Measurements from ENCODE around the gene MAP3K20. TPM values are rescaled to one million over a fixed set of nuclear protein-coding genes. Genes with fewer than 3 reads are reported as not detected.
"Not testable (repeated sequence)": the region's sequence is repeated elsewhere in the genome, so short reads cannot be mapped to it uniquely, and the experiment has no call there.

Gene MAP3K20
- total RNA-seq, 1 donor from 2014 or later: 21.3 TPM

DNA sequence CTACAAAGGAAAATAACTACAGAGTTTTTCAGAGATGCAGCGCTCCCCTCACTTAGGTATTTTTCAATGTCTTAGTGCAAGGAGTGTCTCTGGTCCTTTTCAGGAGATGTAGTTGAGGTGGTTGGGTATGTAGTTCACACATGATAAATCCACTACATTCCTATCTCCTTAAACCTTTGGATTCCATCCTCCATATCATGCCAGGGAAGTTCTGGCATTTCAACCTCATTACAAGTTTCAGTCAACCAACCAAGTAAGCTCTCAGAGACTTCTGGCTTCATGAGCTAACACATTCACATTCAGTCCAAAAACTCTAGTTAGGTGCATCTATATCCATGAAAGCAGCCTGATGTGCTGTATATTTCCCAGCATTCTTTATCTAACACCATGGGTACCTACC lies 47.3 kb downstream of the MAP3K20 start:
- no peaks in the 10 kb centered on the region for H3K27me3 ChIP-seq
- H3K4me3 ChIP-seq: no peak overlapping the region
- H3K9me3 ChIP-seq: no peaks in the 10 kb centered on the region
- no peak overlapping the region for H3K27ac ChIP-seq
- peaks cover 0 to 2% of the 10 kb centered on the region in 2 donors for H3K4me1 ChIP-seq
- no peak for TF ChIP-seq CTCF (IDR thresholded peaks at IDR 0.05)
- no peak for DNase-seq (ENCODE audit: low spot score in 2 of 2)
- intact Hi-C loops (cut with DNase I): no loop called here
- no peaks in the 10 kb centered on the region for H3K36me3 ChIP-seq

DNA sequence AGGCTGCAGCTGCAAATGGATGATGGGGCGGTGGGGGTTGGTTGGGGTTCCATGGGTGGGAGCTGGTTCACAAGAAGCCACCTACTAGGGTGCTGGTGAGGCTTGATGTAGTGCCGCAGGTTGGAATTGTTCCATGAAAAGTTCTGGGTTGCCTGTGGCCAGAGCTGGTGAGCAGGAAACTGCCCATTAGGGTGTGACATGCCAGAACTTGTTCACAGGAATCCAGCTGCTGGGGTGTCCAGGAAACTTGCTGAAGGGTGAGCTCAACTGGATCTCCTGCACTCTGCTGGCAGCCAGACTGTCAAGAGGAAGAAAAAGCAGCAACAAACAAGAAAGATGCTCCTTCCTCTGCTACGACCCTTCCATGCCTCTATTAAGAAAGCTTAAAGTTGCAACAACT lies 48.8 kb downstream of the MAP3K20 start:
- H3K4me1 ChIP-seq: peaks cover 0 to 2% of the 10 kb centered on the region in 2 donors
- intact Hi-C loops (cut with DNase I): no loop called here
- no peaks in the 10 kb centered on the region for H3K36me3 ChIP-seq
- H3K27me3 ChIP-seq: no peaks in the 10 kb centered on the region
- no peak overlapping the region for H3K4me3 ChIP-seq
- no peak for DNase-seq (ENCODE audit: low spot score in 2 of 2)
- TF ChIP-seq CTCF (IDR thresholded peaks at IDR 0.05): no peak
- H3K27ac ChIP-seq: no peak overlapping the region
- no peaks in the 10 kb centered on the region for H3K9me3 ChIP-seq

DNA sequence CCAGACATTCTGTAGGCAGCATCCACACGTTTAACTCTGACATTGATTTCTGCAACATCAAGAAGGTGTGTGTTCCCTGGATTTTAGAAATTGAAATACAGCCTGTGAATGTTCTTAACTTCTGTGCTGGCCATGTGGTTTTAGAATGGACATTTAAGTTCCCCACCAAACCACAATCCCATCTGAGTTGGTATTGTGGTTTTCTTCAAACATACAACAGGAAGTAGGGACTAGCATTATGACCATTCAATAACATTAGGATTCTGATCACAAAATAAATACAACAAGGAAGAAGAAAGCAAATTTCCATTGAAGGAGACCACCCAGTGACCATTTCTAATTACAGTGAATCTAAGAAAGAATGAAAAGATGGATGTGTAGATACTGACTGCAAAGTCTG lies 51.2 kb downstream of the MAP3K20 start:
- H3K4me3 ChIP-seq: no peak overlapping the region
- no peaks in the 10 kb centered on the region for H3K27me3 ChIP-seq
- TF ChIP-seq CTCF (IDR thresholded peaks at IDR 0.05): no peak
- intact Hi-C loops (cut with DNase I): no loop called here
- no peak overlapping the region for H3K27ac ChIP-seq
- no peaks in the 10 kb centered on the region for H3K9me3 ChIP-seq
- peaks cover 2 to 6% of the 10 kb centered on the region in 2 donors for H3K4me1 ChIP-seq
- no peak for DNase-seq (ENCODE audit: low spot score in 2 of 2)
- no peaks in the 10 kb centered on the region for H3K36me3 ChIP-seq

DNA sequence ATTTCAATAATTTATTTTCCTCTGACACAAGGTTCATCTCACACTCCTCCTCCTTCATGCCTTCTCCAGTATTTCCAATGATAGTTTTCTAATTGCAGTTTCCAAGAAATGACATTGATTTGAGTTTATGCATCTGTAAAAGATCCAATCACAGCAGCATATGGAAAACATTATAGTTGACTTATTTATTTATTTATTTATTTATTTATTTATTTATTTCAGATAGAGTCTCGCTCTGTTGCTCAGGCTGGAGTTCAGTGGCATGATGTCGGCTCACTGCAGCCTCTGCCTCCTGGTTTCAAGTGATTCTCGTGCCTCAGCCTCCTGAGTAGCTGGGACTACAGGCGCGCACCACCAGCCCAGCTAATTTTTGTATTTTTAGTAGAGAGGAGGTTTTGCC lies 52.5 kb downstream of the MAP3K20 start:
- H3K27me3 ChIP-seq; intact Hi-C loops (cut with DNase I); H3K36me3 ChIP-seq: not testable (repeated sequence)

DNA sequence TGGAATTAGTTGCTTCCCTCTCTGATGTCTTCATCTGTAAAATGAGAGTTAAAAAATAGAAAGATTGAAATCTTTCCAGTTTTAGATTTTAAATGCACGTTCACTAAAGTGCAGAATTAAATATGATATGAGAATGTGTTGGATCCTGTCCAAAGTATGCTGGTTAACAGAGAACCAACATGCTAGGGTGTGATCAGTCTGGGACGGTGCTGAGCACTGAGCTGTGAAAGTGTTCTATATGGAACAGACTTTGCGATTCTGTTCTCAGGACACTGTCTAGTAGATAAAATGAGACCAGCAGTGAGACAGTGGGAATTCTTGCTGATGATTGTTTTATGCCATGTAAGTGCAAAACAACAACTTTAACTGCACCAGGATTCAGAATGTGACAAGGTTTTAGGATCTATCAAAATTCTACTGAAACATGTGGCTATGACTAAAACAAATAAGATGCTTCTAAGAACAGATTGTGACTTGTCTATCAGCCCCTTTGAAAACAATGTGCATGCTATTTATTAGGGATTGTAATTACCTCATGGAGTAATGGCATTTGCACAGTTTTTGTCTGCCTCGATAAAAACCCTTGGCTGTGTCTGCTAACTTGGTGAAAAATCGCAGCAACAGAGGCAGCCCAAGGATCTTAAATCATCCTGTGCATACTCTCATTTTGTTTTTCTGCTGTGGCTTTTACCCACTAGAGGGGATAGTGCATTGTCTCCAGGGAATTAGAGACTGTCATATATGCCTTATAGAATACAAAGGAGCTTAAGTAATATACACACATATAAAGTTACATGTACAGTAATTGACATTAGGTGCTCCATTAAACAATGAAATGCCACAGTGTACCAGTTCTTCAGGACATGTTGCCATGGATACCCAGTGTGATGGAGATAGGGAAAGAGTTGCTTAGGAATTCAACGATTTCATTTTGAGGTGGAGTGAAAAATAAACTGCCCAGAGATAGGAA lies 55.1 kb downstream of the MAP3K20 start:
- H3K4me3 ChIP-seq: no peak overlapping the region
- no peak for TF ChIP-seq CTCF (IDR thresholded peaks at IDR 0.05)
- intact Hi-C loops (cut with DNase I): no loop called here
- peaks cover 0 to 9% of the 10 kb centered on the region in 2 donors for H3K4me1 ChIP-seq
- H3K27ac ChIP-seq: no peak overlapping the region
- H3K27me3 ChIP-seq: no peaks in the 10 kb centered on the region
- H3K36me3 ChIP-seq: no peaks in the 10 kb centered on the region
- no peaks in the 10 kb centered on the region for H3K9me3 ChIP-seq
- no peak for DNase-seq (ENCODE audit: low spot score in 2 of 2)

More for the DNA sequence above, 52.5 kb downstream of the MAP3K20 start:
- not testable (repeated sequence) for H3K4me1 ChIP-seq; H3K4me3 ChIP-seq; H3K27ac ChIP-seq; DNase-seq (ENCODE audit: low spot score in 2 of 2); H3K9me3 ChIP-seq

DNA sequence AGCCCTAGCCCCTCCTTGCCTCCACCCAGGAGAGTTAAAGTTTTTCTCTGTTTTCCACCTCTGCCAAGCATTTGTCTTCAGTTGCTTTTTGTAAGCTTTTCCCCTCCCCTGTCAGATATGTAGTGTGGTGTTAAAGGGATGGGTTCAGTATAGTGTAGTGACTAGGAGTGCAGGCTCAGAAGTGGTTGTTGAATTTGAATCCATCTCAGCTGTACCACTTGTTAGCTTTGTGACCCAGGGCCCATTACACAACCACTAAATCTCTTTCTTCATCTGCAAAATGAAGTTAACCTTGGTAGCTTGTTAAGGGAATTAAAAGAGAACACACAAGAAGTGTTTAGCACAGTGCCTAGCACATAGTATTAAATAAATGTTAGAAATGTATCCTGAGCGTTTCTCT lies 56.9 kb downstream of the MAP3K20 start:
- H3K4me1 ChIP-seq: peaks cover 0 to 9% of the 10 kb centered on the region in 2 donors
- H3K36me3 ChIP-seq: no peaks in the 10 kb centered on the region
- no peak for TF ChIP-seq CTCF (IDR thresholded peaks at IDR 0.05)
- DNase-seq (ENCODE audit: low spot score in 2 of 2): no peak
- intact Hi-C loops (cut with DNase I): no loop called here
- no peak overlapping the region for H3K27ac ChIP-seq
- H3K4me3 ChIP-seq: no peak overlapping the region
- no peaks in the 10 kb centered on the region for H3K9me3 ChIP-seq
- H3K27me3 ChIP-seq: no peaks in the 10 kb centered on the region

Measured in ascending aorta (tissue), 2 donors.